OCI-M2 (cell line): Measurements from ENCODE around the gene FYN.
A peak's percentile ranks its signal among the peaks of the same experiment; 100 is the strongest.
"Not testable (repeated sequence)": the region's sequence is repeated elsewhere in the genome, so short reads cannot be mapped to it uniquely, and the experiment has no call there.

Source experiments
- DNase-seq: peaks from one replicate; lab custom pipeline; 2025; ENCODE audit not compliant: unreplicated experiment; lab: John Stamatoyannopoulos, UW

Gene FYN

DNA sequence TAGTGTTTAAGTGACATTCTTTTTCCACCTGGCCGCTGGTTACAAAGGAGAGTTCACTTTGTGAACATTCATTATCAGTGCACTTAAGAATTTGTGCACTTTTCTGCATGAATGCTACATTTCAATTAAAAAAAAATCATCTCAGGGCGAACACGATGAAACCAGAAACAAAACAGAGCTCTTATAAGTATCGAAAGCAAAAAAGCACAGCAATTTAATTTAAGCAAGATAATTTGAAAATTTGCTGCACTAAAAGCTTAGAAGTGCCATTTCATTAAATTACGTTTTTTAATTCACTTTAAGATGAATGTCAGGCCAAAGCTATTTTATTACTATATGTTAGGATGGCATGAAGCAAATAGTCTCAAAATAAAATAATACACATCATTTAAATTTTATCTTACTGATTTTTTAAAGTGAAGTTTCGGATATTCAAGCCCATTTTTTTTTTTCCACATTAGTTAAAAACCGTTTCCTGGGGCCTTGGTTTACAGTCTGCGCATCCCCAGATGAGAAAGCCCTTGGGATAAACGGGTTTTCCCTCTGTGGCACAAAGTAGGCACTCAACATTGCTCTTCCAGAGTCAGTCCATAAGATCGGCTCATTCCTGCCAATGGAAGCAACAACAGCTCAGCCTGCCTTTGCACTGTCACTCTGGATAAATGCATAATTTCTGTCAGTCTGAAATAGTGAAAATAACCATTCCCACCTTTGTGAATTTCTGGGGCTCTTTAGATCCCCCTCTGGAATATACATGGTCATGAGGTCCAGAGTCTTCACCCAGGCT lies 80.1 kb downstream of the FYN start:
- no peak for DNase-seq

DNA sequence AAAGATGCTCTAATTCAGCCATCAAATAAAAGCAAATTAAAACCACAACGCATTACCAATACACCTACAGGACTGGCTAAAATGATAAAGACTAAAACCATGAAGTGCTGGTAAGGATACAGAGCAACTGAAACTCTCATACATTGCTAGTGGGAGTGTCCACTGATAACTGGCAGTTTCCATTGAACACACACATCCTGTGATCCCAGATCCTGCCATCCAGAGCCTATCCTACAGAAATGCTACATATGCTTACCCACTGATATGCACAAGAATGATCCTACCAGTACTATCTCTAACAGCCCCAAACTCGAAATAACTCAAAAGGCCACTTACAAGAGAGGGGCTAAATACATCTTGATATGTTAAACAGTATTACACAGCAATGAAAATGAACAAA lies 81.0 kb downstream of the FYN start:
- DNase-seq: peak; percentile 73

DNA sequence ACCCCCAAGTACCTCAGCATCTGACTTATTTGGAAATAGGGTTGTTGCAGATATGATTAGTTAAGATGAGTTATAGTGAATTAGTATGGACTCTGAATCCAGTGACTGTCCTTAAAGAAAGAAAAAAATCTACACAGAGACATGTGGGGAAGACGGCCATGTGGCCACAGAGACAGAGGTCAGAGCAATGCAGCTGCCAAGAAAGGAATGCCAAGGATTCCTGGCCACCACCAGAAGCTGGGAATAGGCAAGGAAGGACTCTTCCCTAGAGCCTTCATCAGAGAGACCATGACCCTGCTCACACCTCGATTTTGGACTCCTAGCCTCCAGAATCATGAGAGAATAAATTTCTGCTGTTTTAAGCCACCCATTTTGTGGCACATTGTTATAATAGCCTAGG lies 81.8 kb downstream of the FYN start:
- no peak for DNase-seq

DNA sequence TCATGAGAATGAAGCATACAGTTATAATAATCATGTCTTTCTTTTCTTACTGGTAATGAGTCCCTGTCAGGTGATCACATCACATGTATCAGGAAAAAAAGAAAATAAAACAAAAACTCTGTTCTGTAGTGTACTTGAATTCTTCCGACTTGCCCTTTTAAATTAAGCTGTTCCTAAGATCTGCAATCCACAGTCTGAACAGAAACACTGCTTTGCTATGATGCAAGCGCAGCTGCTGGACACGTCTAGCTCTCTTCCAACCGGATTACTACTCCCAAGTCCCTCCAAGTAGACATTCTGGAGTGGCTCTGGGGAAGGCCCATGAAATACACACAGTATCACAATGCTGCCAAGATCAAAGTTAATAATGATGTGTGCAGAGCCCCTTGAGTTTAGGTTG lies 83.7 kb downstream of the FYN start:
- no peak for DNase-seq

DNA sequence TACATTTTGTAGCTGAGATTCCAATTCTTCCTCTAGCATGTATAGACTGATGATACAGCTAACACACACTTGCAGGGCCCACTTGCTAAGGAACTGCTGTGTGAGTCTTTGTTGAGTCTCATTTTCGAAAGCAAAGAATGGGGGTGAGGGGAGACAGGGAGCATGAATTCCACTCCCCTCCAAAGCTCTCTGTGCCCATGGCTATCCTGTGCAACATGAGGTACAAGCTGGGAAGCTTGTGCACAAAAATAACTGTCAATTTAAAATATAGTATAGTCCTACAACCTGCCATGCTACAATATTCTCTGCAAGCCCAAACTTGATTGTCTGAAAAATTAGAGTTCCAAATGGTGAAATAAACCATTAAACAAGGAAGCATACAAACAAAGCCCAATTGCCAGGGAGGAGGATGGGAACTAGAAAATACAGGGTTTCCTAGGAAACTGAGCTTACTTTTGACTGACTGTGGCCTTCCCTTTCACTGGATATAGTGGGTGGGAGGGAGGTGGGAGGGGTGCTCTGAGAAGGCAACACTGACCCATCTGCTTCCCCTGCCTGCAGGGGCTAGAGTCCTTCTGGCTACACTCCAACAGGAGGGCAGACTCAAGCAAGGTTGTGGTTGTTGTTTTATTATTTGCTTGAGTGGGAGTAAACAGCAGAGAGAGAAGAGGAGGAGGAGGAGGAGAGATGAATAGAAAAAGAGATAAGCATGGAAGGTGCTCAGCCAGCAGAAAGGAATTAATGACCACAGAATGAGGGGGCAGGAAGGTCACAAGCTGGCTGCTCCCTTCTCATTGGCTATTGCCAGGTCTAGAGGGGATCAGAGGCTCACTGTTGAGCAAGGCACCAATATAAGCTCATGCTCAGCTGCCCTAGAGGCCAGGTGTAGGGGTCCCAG lies 84.6 kb downstream of the FYN start:
- no peak for DNase-seq

DNA sequence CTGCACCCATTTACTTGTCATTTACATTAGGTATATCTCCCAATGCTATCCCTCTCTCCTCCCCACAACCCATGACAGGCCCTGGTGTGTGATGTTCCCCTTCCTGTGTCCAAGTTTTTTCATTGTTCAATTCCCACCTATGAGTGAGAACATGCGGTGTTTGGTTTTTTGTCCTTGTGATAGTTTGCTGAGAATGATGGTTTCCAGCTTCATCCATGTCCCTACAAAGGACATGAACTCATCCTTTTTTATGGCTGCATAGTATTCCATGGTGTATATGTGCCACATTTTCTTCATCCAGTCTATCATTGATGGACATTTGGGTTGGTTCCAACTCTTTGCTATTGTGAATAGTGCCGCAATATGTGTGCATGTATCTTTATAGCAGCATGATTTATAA lies 87.1 kb downstream of the FYN start:
- DNase-seq: not testable (repeated sequence)

DNA sequence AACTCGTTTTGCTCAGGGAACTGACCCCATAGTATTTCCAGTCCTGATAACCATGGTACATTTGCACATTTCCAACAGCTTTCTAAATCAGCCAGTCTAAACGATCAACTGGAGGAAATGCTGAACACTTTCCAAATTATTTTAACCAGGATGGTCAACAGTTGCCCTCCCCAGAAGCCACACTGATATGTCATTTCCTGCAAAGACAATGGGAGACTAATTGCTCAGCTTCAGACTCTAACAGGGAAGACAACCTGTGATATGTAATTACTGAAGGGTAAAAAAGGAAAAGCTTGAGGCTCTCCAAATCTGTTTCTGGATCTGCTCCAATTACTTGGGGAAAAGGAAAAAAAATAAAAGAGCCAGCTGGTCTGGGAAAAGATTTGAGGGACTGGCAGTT lies 88.8 kb downstream of the FYN start:
- DNase-seq: no peak

DNA sequence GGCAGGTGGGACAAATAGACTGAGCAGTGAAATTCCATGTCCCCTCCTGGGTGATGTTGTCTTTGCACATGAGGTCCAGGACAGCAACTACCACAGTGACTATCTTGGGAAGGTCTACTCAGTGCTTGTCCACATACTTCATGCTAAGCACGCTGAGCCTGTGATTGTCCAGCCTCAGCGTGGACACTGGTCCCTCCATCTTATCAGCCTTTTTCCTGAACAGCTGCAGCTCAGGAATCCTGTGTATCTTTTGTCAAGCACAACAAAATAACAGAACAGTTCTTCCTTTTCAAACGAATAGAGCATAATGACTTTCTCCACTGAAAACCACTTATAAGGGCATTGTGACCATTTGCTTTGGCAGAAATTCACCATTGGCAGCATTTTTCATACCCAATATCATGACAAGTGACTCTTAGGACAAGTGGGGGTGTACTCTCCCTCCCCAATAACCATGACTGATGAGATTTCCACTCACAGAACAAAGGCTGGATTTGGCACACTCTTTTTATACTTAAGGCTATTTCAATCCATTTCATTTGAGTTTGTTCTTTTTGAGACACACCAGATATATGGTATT lies 90.3 kb downstream of the FYN start:
- DNase-seq: no peak

DNA sequence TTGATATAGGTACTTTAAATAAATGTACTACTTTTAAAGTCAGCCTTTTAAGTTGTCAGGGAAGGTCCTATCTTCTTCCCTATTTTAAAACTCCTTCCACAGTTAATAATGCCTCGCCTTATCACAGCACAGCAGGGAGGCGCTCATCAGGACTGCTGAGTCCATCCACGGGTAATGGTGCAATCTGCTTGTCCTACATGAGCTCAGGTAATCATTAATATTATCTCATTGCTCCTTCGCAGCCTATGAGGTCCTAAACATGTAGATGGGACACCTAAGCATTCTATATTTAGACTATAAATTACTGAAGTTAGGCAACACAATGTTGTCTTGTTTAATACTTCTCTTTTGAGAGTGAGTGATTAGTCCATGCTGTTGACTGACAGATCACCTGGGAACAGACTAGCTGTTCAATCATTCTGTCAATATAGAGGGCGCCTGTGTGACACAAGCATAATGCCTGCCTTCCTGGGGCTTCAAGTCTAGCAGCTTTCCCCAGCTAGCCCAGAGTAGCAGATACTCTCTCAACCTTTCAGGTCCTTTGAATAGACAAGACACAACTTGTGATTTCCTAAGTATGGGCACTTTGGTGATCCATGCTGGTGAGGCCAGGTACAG lies 91.0 kb downstream of the FYN start:
- DNase-seq: no peak

DNA sequence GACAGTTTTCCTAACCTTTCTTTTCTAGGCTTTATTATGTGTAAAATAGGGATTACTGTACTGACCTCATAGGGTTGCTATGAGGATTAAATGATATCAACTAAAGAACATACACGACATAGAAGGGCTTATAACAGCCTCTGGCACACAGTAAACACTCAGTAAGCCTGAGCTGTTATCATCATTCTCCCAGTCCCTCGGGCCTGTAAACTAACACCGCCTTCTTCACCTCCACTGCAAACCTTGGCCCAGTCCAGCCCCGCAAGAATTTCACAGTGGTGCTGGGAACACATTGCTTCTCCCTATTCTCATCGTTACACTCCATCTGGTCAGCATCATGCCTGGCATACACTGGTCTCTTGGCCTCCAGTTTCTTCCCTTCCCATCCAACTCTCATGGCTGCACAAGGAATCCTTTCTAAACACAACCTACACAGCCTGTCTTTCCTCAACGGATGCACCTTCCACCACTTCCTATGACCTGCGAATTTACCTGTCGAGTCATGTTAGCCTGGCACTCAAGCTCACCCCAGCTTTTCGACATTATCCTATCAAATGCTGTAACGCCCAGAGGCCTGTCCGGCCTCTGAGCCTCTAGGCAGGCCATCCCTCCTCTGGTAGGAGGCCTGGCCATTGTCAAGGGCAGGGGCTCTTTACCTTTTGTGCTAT lies 92.1 kb downstream of the FYN start:
- no peak for DNase-seq

DNA sequence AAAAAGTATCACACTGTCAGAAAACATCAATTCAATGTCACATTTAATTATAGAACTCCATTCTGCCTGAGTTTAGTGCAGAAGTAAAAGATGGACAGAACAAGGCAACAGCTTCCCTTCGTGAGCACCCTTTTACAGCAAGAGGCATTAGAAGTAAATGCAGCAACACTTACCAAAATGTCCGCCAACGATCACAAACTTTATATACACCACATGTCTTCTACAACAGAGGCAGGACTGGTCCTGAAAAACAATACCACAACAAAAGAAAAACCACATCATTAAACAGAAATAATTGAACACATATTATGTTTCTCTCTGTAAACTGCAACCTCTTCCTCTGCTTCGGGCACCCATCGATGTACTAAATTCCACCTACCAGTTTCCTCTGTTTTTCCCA lies 92.9 kb downstream of the FYN start:
- DNase-seq: no peak

DNA sequence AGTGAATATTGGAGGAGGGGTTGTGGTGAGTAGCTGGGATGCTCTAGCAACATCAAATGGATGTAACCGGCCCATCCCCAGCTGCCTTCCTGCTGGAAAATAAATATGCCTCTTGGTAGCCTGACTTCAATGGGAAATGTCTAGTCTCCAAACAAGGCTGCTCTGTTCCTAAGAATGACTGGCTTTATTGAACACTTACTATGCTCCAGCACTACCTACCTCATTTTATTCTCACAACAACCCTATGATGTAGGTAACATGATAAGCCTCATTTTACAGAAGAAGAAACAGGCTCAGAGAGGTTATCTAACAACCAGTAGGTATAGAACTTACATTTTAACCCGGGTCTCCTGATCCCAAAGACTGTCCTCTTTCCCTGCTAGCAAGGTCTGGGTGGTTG lies 93.6 kb downstream of the FYN start:
- no peak for DNase-seq

DNA sequence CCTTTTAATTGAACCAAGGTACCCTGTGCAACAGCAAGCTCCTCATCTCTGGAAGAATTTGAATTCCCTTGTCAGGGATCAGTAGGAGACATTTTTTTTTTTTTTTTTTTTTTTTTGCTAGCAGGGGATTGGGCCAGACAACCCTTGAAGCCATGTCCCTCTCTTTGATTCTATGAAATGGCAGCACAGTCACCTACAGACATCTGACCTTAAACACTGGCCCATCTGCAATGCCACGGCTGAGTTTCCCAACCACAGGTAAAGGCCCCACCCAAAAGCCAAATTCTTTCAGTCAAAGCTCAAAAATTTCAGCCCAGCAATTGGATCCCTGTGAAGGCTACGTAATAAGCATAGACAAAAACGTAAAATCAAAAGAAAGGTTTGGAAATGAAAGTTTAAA lies 94.2 kb downstream of the FYN start:
- no peak for DNase-seq

DNA sequence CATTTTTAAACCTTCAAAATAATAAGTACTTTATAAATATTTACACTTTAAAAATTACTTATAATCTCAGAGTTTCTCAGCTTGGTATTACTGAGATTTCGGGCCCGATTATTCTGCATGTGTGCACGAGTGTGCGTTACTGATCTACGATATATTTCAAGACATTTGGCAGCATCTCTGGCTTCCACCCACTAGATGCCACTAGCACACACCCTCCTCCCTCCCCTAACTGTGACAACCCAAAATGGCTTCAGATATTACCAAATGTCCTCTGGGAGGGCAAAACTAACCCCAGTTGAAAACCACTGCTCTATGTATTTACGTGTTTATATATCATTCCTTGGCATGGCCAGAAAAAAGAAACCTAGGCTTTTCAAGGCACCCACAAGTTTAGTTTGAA lies 95.9 kb downstream of the FYN start:
- DNase-seq: no peak

DNA sequence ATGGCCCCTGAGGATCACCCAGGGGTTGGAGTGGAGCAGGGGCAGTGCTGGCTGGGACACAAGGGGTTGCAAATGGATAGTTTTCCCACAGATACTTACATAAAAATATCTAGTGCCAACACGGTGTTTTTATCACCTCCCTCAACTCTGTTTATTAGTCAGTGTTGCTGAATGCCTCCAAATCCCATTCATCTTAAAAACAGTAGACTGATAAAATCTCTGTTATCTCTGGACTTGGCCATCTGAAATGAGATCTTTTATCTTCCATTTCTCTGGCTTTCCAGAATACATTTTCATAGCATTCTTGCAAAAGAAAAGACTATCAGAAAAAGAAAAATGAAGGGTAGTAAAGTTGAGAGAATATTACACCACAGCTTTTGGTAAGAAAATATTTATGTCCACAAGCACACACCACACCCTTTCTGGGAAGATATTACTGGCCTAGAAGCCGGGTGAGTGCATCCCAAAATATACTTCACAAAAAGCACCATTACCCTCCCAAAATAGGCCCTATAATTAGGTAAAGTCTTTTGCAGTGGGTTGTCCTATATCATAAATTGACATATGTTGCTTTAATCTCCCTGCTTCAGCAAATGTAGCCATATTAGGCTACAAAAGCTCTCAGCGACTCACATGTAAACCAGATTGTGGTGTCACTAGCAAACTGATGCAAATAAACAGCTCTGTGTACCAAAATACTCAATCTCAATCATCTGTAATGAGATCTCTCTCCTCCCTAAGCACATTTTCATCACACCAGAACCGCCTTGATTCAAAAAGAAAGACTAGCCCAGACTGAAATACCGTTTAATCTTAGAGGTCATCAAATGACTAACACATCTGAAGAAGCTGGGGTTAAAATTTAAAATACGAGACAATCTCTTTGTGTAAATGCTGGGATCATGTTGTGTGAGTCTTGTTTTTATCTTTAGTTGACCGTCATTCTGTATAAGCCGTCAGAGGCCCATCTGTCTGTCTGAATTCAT lies 96.7 kb downstream of the FYN start:
- DNase-seq: no peak

DNA sequence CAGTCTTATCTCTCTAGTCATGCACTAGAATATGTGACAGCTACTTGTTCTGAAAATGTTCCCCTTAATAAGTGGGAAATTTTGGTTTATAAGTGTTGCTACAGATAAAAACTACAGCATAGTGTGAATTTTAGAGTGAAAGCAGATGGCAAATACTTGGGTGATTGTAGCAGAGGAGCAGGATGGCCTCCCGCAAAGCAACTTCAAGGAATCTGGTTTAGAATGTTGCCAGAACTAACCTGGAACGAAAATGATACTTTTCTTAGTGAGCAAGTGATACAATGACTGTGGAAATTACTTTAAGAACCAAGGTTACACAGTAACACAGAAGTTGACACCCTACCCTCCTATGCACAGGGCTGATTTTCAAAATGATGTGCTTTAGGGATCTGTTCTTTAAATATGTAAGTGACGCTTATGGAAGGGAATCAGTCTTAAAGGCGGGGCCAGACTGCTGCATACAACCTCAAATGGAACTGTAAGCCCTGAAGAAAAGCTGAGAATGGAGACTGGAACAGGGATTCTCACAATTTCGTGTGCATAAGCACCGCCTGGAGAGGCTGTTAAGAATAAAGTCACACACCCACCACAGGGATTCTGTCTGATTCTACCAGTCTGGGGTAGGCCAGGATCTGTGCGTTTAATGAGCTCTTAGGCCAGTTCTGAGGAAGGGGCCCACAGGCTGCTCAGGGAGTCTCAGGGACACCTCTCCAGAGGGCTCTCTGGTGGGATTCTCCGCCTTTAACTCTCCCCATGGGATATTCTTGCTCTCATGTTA lies 97.9 kb downstream of the FYN start:
- no peak for DNase-seq

DNA sequence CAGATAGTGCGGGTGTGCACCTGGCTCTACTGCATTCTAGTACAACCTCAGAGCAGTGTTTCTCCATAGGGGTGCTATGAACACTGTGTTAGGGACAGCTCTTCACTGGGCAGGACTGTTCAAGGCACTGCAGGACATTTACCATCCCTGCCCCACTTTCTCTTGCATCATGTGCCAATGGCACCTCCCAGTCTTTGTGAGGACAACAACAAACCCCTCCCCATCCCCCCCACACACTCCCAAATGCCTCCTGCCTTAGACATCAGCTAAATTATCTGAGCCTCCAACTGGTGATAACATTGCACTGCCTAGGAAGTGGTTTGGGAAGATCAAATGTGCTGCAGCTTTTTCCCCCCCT lies 98.9 kb downstream of the FYN start:
- DNase-seq: no peak

DNA sequence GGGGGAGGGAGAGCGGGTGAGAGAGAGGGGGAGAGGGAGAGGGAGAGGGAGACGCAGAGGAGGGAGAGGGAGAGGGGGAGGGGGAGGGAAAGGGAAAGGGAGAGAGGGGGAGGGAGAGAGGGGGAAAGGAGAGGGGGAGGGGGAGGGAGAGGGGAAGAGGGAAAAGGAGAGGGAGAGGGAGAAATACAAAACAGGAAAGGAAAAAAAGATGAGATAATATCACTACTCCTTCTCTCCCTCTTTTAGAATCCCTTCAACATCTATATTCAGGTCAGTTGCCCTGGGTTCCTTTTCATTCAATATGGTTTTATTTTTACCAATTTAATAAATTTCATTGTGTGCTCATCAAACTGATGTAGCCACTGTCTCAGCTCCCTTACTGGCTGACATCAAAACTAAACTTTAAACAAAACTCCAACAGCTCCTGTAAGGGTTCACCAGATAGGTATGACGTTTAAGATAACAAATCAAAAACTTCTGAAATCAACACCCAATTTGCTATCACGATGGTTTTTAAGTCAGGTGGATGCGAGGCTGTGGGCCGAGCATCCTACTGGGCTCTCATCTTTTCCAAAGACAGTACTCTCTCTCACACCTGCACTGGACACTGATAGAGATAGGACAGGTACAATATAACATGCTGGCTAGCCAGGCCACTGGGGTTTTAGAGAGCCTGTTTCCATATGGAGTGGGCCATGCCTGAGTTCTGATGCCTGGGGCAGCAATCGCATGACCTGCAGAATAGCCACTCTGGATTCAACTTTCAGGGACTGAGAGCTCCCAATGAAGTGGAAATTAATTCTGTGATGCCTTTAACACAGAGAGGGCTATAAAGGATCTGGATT lies 99.5 kb downstream of the FYN start:
- DNase-seq: no peak
